Tibial nerve (tissue), 4 donors: ENCODE results near the gene SNN.

Experiments used
- CTCF ChIP-seq, 5 experiments: fragments of 200-600 bp in 3 of 5; fragments of 450-650 bp in 2 of 5; sonication (generic) in 3 of 5; IDR thresholded peaks; one replicate each; pipeline ENCODE4 v1.5.1; 2016 to 2019; ENCODE audit warnings: antibody characterized with exemption in 5 of 5, mild to moderate bottlenecking in 3 of 5, moderate library complexity in 2 of 5
- EP300 ChIP-seq, 2 donors: sonication (generic); formaldehyde crosslinking; IDR thresholded peaks; one replicate each; pipeline ENCODE4 v1.6.1; 2017; ENCODE audit warnings: antibody characterized with exemption in 2 of 2, mild to moderate bottlenecking in 1 of 2
- POLR2A ChIP-seq, 2 donors: fragments of 450-650 bp; IDR thresholded peaks; one replicate each; pipeline ENCODE4 v1.6.1; 2017; ENCODE audit warnings: antibody characterized with exemption in 2 of 2, mild to moderate bottlenecking in 2 of 2, moderate library complexity in 2 of 2

GRCh38 chr16:11621539-11621919 lies 46.7 kb upstream of the SNN start:
- no peak for TF ChIP-seq CTCF (IDR thresholded peaks at IDR 0.05)
- no peak for TF ChIP-seq EP300 (IDR thresholded peaks at IDR 0.05)
- TF ChIP-seq POLR2A (IDR thresholded peaks at IDR 0.05): no peak
